ENCODE results near the gene CR1.
"Not testable (repeated sequence)": the region's sequence is repeated elsewhere in the genome, so short reads cannot be mapped to it uniquely, and the experiment has no call there.

CR1 gene

DNA sequence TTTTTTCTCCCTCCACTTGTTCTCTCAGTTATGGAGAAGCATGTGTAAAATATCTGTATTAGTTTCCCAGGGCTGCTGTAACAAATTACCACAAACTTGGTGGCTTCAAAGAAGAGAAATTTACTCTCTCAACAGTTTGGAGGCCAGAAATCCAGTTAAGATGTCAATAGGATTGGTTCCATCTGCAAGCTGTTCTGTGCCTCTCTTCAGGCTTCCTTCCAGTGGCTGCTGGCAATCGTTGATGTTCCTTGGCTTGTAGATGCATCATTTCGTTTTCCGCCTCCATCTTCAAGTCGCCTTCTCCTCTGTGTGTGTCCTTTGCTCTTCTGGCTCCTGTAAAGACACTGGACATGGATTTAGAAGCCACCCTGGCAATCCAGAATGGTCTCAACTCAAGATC, 194.6 kb downstream of the CR1 start:
- DNase-seq, result not testable (repeated sequence)

DNA sequence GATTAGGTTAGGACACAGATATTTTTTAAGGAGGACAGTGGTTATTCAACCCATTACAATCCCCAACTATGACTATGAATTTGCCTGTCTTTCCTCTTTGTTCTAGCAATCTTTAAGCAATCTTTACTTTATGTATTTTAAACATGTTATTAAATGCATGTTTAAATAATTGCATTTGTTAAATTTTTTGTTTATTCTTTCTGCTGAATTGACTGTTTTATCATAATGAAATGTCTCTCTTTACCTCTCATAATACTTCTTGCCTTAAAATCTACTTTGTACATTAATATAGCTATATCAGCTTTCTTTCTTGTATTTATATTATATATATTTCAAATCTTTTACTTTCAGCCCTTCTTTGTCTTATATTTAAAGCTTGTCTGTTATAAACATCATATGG, 195.1 kb downstream of the CR1 start:
- no peak for DNase-seq
